Measurements from ENCODE around the gene KIAA0753. TPM values are rescaled to one million over a fixed set of nuclear protein-coding genes. Genes with fewer than 3 reads are reported as not detected.

The KIAA0753 gene
- total RNA-seq, 6 donors from 2014 or later = 12.4 to 58.7 (median 19.7) TPM

- no peak overlapping the region for H3K4me3 ChIP-seq
- no peak for DNase-seq
- 80 to 89% methylated on average over 2 to 10 of the region's 10 CpGs for WGBS, 2 donors
Measured at GRCh38 chr17:6546069-6546718, 94.3 kb downstream of the KIAA0753 start.

DNA sequence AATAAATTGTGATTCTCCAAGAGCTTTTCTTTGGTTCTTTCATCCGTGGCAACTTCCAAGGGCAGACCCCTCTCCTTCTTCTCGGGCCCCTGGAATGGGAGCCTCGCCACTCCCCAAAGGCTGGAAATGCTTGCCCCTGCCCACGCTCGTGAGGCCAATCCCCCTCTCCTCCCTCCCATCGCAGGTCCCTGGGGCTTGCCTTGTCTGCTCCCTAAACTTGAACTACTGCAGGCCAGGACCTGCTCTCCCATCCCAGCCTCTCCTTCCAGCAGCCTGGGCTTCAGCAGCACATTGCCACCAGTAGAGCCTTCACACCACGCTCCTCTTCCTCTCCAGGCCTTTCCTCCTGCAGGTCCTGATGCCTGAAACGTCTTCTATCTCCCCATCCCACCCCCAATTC is 95.2 kb downstream of the KIAA0753 start:
- Histone ChIP-seq H3K36me3 (no peaks in the 10 kb centered on the region), H3K27ac (no peak overlapping the region), H3K4me3 (no peak overlapping the region), H3K27me3 (no peaks in the 10 kb centered on the region), H3K9me3 (no peaks in the 10 kb centered on the region), H3K4me1 (peaks cover 7 to 15% (median 14%) of the 10 kb centered on the region in 4 donors)
- TF ChIP-seq POLR2AphosphoS5 (IDR thresholded peaks at IDR 0.05) = no peak
- DNase-seq (no peak), ATAC-seq (ENCODE audit: low FRiP score in 2 of 2) (no peak)
- WGBS, 2 donors = 89 to 95% methylated on average over 8 of the region's 8 CpGs

More at GRCh38 chr17:6546069-6546718, 94.3 kb downstream of the KIAA0753 start:
- no peak for TF ChIP-seq POLR2AphosphoS5 (IDR thresholded peaks at IDR 0.05)
- no peak for TF ChIP-seq POLR2A (IDR thresholded peaks at IDR 0.05)
- no peak for TF ChIP-seq EP300 (IDR thresholded peaks at IDR 0.05)
- TF ChIP-seq, protein P1, sequence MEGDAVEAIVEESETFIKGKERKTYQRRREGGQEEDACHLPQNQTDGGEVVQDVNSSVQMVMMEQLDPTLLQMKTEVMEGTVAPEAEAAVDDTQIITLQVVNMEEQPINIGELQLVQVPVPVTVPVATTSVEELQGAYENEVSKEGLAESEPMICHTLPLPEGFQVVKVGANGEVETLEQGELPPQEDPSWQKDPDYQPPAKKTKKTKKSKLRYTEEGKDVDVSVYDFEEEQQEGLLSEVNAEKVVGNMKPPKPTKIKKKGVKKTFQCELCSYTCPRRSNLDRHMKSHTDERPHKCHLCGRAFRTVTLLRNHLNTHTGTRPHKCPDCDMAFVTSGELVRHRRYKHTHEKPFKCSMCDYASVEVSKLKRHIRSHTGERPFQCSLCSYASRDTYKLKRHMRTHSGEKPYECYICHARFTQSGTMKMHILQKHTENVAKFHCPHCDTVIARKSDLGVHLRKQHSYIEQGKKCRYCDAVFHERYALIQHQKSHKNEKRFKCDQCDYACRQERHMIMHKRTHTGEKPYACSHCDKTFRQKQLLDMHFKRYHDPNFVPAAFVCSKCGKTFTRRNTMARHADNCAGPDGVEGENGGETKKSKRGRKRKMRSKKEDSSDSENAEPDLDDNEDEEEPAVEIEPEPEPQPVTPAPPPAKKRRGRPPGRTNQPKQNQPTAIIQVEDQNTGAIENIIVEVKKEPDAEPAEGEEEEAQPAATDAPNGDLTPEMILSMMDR (IDR thresholded peaks at IDR 0.05) = no peak
- Histone ChIP-seq H3K36me3 (no peaks in the 10 kb centered on the region), H3K27me3 (no peaks in the 10 kb centered on the region), H3K4me1 (peaks cover 7 to 15% (median 14%) of the 10 kb centered on the region in 4 donors), H3K9me3 (no peaks in the 10 kb centered on the region), H3K27ac (no peak overlapping the region)
- no peak for ATAC-seq (ENCODE audit: low FRiP score in 2 of 2)

- H3K4me3 ChIP-seq = no peak overlapping the region
- no peaks in the 10 kb centered on the region for H3K9me3 ChIP-seq
- ATAC-seq (ENCODE audit: low FRiP score in 2 of 2) = no peak
- no peak for DNase-seq
- H3K36me3 ChIP-seq = no peaks in the 10 kb centered on the region
- no peak overlapping the region for H3K27ac ChIP-seq
- WGBS, 2 donors = 88 to 93% methylated on average over 2 to 5 of the region's 5 CpGs
- peaks cover 7 to 12% (median 12%) of the 10 kb centered on the region in 4 donors for H3K4me1 ChIP-seq
- TF ChIP-seq, protein P1 (IDR thresholded peaks at IDR 0.05) = no peak
- TF ChIP-seq EP300 (IDR thresholded peaks at IDR 0.05) = no peak
- no peak for TF ChIP-seq POLR2A (IDR thresholded peaks at IDR 0.05)
- no peak for TF ChIP-seq POLR2AphosphoS5 (IDR thresholded peaks at IDR 0.05)
- no peaks in the 10 kb centered on the region for H3K27me3 ChIP-seq
Measured at GRCh38 chr17:6544011-6544370, 96.5 kb downstream of the KIAA0753 start.

DNA sequence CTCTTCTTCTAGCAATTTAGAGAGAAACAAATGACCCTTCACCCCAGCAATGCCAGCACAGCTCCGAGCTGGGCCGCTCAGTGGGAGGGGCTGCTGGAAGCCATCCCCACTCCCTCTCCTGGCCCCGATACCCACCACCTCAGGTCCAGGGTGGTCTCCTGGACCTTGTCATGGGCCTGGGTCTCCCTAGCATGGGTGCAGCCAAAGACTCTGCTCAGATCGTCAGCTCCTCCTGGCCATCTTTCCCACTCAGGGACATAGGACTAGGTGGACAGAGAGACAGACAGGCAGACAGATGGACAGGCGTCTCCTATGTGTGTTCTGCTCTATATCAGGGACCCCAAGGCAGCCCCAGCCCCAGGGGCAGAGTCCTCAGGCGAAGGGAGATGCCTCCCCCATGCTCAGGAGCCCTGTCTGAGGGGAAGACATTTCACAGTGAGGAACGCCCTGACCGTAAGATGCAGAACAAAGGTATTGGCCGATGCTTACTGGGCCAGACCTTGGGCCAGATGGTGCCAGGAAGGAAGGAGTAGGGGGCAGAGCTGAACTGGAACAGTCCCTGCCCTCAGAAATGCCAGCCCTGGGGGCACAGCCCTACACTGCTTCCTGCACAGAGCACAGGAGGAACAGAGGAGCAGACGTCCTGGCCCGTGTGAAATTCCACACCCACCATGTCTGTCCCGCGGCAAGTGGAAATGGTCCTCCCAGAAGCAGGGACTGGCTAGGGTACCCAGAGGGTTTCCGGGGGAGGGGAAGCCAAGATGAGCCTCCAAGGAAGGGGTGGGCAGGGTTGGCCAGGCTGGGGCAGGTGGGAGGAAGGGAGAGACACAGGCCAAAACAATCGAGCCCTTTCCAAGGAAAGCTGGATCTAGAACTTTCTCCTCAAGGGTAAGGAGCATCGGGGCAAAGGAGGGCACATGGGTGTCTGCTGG is 97.2 kb downstream of the KIAA0753 start:
- no peak for TF ChIP-seq EP300 (IDR thresholded peaks at IDR 0.05)
- no peak for TF ChIP-seq POLR2A (IDR thresholded peaks at IDR 0.05)
- WGBS, 2 donors = 87 to 95% methylated on average over 11 to 16 of the region's 16 CpGs
- no peak for DNase-seq

DNA sequence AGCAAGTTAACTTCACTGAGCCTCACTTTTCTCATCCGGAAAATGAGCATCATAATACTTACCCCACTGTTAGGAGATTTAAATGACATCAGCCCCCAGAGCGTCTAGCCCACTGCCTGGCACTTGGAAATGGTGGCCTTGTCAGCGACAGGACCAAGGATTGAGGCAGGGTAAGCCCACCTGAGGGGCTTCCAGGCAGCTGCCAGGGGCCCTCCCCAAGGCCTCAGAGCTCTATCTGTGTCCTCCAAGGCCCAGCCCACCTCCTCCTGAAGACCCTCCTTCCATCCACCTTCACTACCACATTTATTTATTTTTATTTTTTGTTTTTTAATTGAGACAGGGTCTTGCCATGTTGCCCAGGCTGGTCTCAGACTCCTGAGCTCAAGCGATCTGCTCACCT is 97.9 kb downstream of the KIAA0753 start:
- Histone ChIP-seq H3K27me3 (no peaks in the 10 kb centered on the region), H3K4me3 (no peak overlapping the region), H3K4me1 (no peaks in the 10 kb centered on the region), H3K27ac (no peak overlapping the region), H3K9me3 (no peaks in the 10 kb centered on the region), H3K36me3 (peaks cover 0 to 1% (median 0%) of the 10 kb centered on the region in 4 donors)
- TF ChIP-seq EP300 (IDR thresholded peaks at IDR 0.05) = no peak
- DNase-seq (no peak), ATAC-seq (ENCODE audit: low FRiP score in 2 of 2) (no peak)
- 90 to 94% methylated on average over 4 of the region's 4 CpGs for WGBS, 2 donors

More for the DNA sequence above, 97.2 kb downstream of the KIAA0753 start:
- Histone ChIP-seq H3K27me3 (no peaks in the 10 kb centered on the region), H3K4me3 (no peak overlapping the region), H3K9me3 (no peaks in the 10 kb centered on the region), H3K4me1 (peaks cover 4 to 5% (median 5%) of the 10 kb centered on the region in 4 donors), H3K36me3 (no peaks in the 10 kb centered on the region), H3K27ac (no peak overlapping the region)
- no peak for ATAC-seq (ENCODE audit: low FRiP score in 2 of 2)

GRCh38 chr17:6541886-6542285 is 98.6 kb downstream of the KIAA0753 start:
- no peaks in the 10 kb centered on the region for H3K9me3 ChIP-seq

More at GRCh38 chr17:6541886-6542285, 98.6 kb downstream of the KIAA0753 start:
- no peak for DNase-seq
- ATAC-seq (ENCODE audit: low FRiP score in 2 of 2) = no peak
- Histone ChIP-seq H3K27ac (no peak overlapping the region), H3K4me1 (no peaks in the 10 kb centered on the region), H3K4me3 (no peak overlapping the region), H3K27me3 (no peaks in the 10 kb centered on the region), H3K36me3 (peaks cover 0 to 5% (median 0%) of the 10 kb centered on the region in 4 donors)
- 90 to 96% methylated on average over 4 of the region's 4 CpGs for WGBS, 2 donors
- TF ChIP-seq EP300 (IDR thresholded peaks at IDR 0.05) (no peak), POLR2A (IDR thresholded peaks at IDR 0.05) (no peak), POLR2AphosphoS5 (IDR thresholded peaks at IDR 0.05) (no peak)
- TF ChIP-seq, protein P1 (IDR thresholded peaks at IDR 0.05) = no peak
